Central memory CD8-positive, alpha-beta T cell (primary cell): ENCODE results near the gene GNG12.

ENCODE experiments used
- ATAC-seq: fragments of 150-1000 bp; cut with Tn5 transposase; replicated peaks from 2 replicates; pipeline ENCODE4 v1.10.0; 2022; ENCODE audit warnings: mild to moderate bottlenecking, moderate FRiP score, moderate number of reproducible peaks; ENCODE audit not compliant: poor library complexity, severe bottlenecking; ENCODE audit errors: extremely low read depth
- DNase-seq, 2 donors: peaks; one replicate each; pipeline ENCODE4 v3.0.0; 2021; ENCODE audit warnings: low spot score in 2 of 2
- H3K27ac Mint-ChIP-seq: one replicate; pipeline ENCODE4 v1.8.0; 2022; ENCODE audit warnings: low read depth, mild to moderate bottlenecking, moderate library complexity, mixed read lengths
- H3K27me3 Mint-ChIP-seq: one replicate; pipeline ENCODE4 v1.8.0; 2022; ENCODE audit warnings: mixed read lengths
- H3K36me3 Mint-ChIP-seq: one replicate; pipeline ENCODE4 v1.8.0; 2022; ENCODE audit warnings: mild to moderate bottlenecking, moderate library complexity, mixed read lengths; ENCODE audit not compliant: insufficient read depth
- H3K4me1 Mint-ChIP-seq: one replicate; pipeline ENCODE4 v1.8.0; 2022; ENCODE audit warnings: mixed read lengths
- H3K4me3 Mint-ChIP-seq: one replicate; pipeline ENCODE4 v1.8.0; 2022; ENCODE audit warnings: mild to moderate bottlenecking, moderate library complexity, mixed read lengths
- H3K9me3 Mint-ChIP-seq: one replicate; pipeline ENCODE4 v1.8.0; 2022; ENCODE audit warnings: mixed read lengths

GNG12 gene

GRCh38 chr1:67803380-67804279, 29.6 kb downstream of the GNG12 start:
- H3K27ac Mint-ChIP-seq, result no peak overlapping the region
- H3K4me1 Mint-ChIP-seq, result no peaks in the 10 kb centered on the region
- no peaks in the 10 kb centered on the region for H3K36me3 Mint-ChIP-seq
- H3K4me3 Mint-ChIP-seq, result no peak overlapping the region
- no peaks in the 10 kb centered on the region for H3K9me3 Mint-ChIP-seq
- ATAC-seq, result no peak
- no peak for DNase-seq
- peaks cover 62% of the 10 kb centered on the region for H3K27me3 Mint-ChIP-seq

GRCh38 chr1:67802565-67802964, 30.7 kb downstream of the GNG12 start:
- Mint-ChIP-seq H3K27me3 (peaks cover 69% of the 10 kb centered on the region), H3K27ac (no peak overlapping the region), H3K36me3 (no peaks in the 10 kb centered on the region), H3K9me3 (no peaks in the 10 kb centered on the region), H3K4me1 (no peaks in the 10 kb centered on the region), H3K4me3 (no peak overlapping the region)
- DNase-seq (no peak), ATAC-seq (no peak)

- no peak for ATAC-seq
- Mint-ChIP-seq H3K9me3 (no peaks in the 10 kb centered on the region), H3K4me1 (no peaks in the 10 kb centered on the region), H3K27me3 (peaks cover 76% of the 10 kb centered on the region), H3K4me3 (no peak overlapping the region), H3K27ac (no peak overlapping the region), H3K36me3 (no peaks in the 10 kb centered on the region)
- DNase-seq, result no peak
Measured at GRCh38 chr1:67801903-67802302, 31.4 kb downstream of the GNG12 start.

- ATAC-seq (no peak), DNase-seq (no peak)
- H3K4me3 Mint-ChIP-seq, result no peak overlapping the region
- H3K36me3 Mint-ChIP-seq, result no peaks in the 10 kb centered on the region
- H3K27ac Mint-ChIP-seq, result no peak overlapping the region
- no peaks in the 10 kb centered on the region for H3K4me1 Mint-ChIP-seq
- H3K9me3 Mint-ChIP-seq, result no peaks in the 10 kb centered on the region
- H3K27me3 Mint-ChIP-seq, result peaks cover 41% of the 10 kb centered on the region
Measured at GRCh38 chr1:67795179-67795912, 37.9 kb downstream of the GNG12 start.

- Mint-ChIP-seq H3K4me3 (no peak overlapping the region), H3K27me3 (peaks cover 48% of the 10 kb centered on the region), H3K9me3 (no peaks in the 10 kb centered on the region), H3K27ac (no peak overlapping the region), H3K36me3 (no peaks in the 10 kb centered on the region), H3K4me1 (no peaks in the 10 kb centered on the region)
- no peak for ATAC-seq
- DNase-seq, result no peak
Measured at GRCh38 chr1:67793562-67793961, 39.7 kb downstream of the GNG12 start.

- no peak for ATAC-seq
- no peaks in the 10 kb centered on the region for H3K36me3 Mint-ChIP-seq
- peaks cover 43% of the 10 kb centered on the region for H3K27me3 Mint-ChIP-seq
- H3K27ac Mint-ChIP-seq, result no peak overlapping the region
- no peaks in the 10 kb centered on the region for H3K4me1 Mint-ChIP-seq
- H3K4me3 Mint-ChIP-seq, result no peak overlapping the region
- no peak for DNase-seq
- no peaks in the 10 kb centered on the region for H3K9me3 Mint-ChIP-seq
Measured at GRCh38 chr1:67792741-67793458, 40.4 kb downstream of the GNG12 start.

- no peak for DNase-seq
- no peak overlapping the region for H3K27ac Mint-ChIP-seq
- no peaks in the 10 kb centered on the region for H3K36me3 Mint-ChIP-seq
- H3K9me3 Mint-ChIP-seq, result no peaks in the 10 kb centered on the region
- no peak for ATAC-seq
- no peak overlapping the region for H3K4me3 Mint-ChIP-seq
- H3K27me3 Mint-ChIP-seq, result peaks cover 35% of the 10 kb centered on the region
- H3K4me1 Mint-ChIP-seq, result no peaks in the 10 kb centered on the region
Measured at GRCh38 chr1:67792103-67792502, 41.2 kb downstream of the GNG12 start.

- DNase-seq (no peak), ATAC-seq (no peak)
- Mint-ChIP-seq H3K27ac (no peak overlapping the region), H3K27me3 (peaks cover 31% of the 10 kb centered on the region), H3K36me3 (no peaks in the 10 kb centered on the region), H3K9me3 (no peaks in the 10 kb centered on the region), H3K4me3 (no peak overlapping the region), H3K4me1 (no peaks in the 10 kb centered on the region)
Measured at GRCh38 chr1:67791686-67792085, 41.6 kb downstream of the GNG12 start.

- Mint-ChIP-seq H3K9me3 (no peaks in the 10 kb centered on the region), H3K36me3 (no peaks in the 10 kb centered on the region), H3K27ac (no peak overlapping the region), H3K4me3 (no peak overlapping the region), H3K27me3 (peaks cover 29% of the 10 kb centered on the region), H3K4me1 (no peaks in the 10 kb centered on the region)
- DNase-seq, result no peak
- no peak for ATAC-seq
Measured at GRCh38 chr1:67791261-67791660, 42.0 kb downstream of the GNG12 start.

- ATAC-seq, result no peak
- DNase-seq, result no peak
- Mint-ChIP-seq H3K27ac (peak overlapping the region; percentile 14), H3K36me3 (no peaks in the 10 kb centered on the region), H3K9me3 (no peaks in the 10 kb centered on the region), H3K4me1 (no peaks in the 10 kb centered on the region), H3K4me3 (no peak overlapping the region), H3K27me3 (peaks cover 29% of the 10 kb centered on the region)
Measured at GRCh38 chr1:67790201-67790692, 43.0 kb downstream of the GNG12 start.

GRCh38 chr1:67789551-67789950, 43.7 kb downstream of the GNG12 start:
- Mint-ChIP-seq H3K9me3 (no peaks in the 10 kb centered on the region), H3K27ac (no peak overlapping the region), H3K36me3 (no peaks in the 10 kb centered on the region), H3K4me1 (no peaks in the 10 kb centered on the region), H3K27me3 (peaks cover 22% of the 10 kb centered on the region), H3K4me3 (no peak overlapping the region)
- ATAC-seq (no peak), DNase-seq (no peak)

GRCh38 chr1:67788904-67789303, 44.4 kb downstream of the GNG12 start:
- H3K9me3 Mint-ChIP-seq, result no peaks in the 10 kb centered on the region
- H3K27me3 Mint-ChIP-seq, result peaks cover 15% of the 10 kb centered on the region
- no peak overlapping the region for H3K27ac Mint-ChIP-seq
- ATAC-seq (no peak), DNase-seq (no peak)
- H3K36me3 Mint-ChIP-seq, result no peaks in the 10 kb centered on the region
- H3K4me3 Mint-ChIP-seq, result no peak overlapping the region
- no peaks in the 10 kb centered on the region for H3K4me1 Mint-ChIP-seq
